LNCaP clone FGC (cell line): ENCODE measurements around the gene UGT1A10.
"Not testable (repeated sequence)": the region's sequence is repeated elsewhere in the genome, so short reads cannot be mapped to it uniquely, and the experiment has no call there.

Experiments
- DNase-seq: peaks from one replicate; pipeline ENCODE4 v3.0.0-alpha.2; 2011; ENCODE audit warnings: low read depth
- H3K4me3 ChIP-seq: 2 replicates; pipeline ENCODE4 v1.5.1; 2011; ENCODE audit warnings: mild to moderate bottlenecking, low read depth, low read length, control low read depth
- CTCF ChIP-seq: IDR thresholded peaks from 2 replicates; pipeline ENCODE4 v1.5.1; 2012; ENCODE audit warnings: mild to moderate bottlenecking; ENCODE audit not compliant: control insufficient read depth, insufficient read depth; ENCODE audit errors: extremely low read depth

Gene UGT1A10

GRCh38 chr2:233636306-233636705 lies at the start of gene UGT1A10:
Gene UGT1A10, plus strand, starts transcription at chr2:233636448. Its CDS starts 75 bp downstream, at chr2:233636523.
- not testable (repeated sequence) for H3K4me3 ChIP-seq, DNase-seq

GRCh38 chr2:233588400-233588799 lies 47.8 kb upstream of the UGT1A10 start:
- no peak overlapping the region for H3K4me3 ChIP-seq
- DNase-seq, result no peak
- TF ChIP-seq CTCF, result no peak

GRCh38 chr2:233592706-233593105 lies 43.5 kb upstream of the UGT1A10 start:
- not testable (repeated sequence) for DNase-seq, H3K4me3 ChIP-seq

DNA sequence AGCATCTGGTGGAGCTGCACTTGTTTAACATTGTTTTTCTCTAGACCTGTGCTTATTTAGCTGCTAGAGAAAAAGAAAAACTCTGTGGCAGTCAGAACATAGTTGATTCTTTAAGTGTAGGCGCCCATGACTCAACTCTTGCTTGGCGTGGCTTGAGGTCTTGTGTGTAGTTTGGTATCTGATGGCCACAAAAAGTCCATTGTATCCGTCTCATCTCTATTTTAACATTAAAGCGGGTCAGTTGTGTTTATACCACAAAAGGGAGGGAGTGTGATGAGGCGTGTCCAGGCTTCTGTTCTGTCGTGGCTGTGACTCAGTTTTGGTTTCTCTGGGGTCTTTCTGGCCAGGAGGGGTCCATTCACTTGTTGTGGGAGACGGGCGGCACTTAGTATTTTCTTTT lies 43.0 kb upstream of the UGT1A10 start:
- no peak overlapping the region for H3K4me3 ChIP-seq
- DNase-seq, result no peak
- no peak for TF ChIP-seq CTCF

DNA sequence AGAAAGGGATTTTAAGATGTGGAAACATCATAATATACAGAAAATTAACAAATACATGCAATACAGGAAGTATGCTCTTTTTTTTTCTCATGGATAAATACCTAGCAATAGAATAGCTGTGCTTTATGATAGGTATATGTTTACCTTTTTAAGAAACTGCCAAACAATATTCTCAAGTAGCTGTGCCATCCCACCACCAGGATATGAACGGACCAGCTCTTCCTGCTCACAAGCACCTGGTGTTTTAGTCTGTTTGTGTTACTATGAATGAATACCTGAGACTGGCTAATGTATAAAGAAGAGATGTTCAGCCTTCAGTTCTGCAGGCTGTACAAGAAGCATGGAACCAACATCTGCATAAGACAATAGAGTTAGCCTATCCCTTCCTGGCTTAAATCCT lies 38.7 kb upstream of the UGT1A10 start:
- no peak for TF ChIP-seq CTCF
- no peak overlapping the region for H3K4me3 ChIP-seq
- DNase-seq, result peak; percentile 76

DNA sequence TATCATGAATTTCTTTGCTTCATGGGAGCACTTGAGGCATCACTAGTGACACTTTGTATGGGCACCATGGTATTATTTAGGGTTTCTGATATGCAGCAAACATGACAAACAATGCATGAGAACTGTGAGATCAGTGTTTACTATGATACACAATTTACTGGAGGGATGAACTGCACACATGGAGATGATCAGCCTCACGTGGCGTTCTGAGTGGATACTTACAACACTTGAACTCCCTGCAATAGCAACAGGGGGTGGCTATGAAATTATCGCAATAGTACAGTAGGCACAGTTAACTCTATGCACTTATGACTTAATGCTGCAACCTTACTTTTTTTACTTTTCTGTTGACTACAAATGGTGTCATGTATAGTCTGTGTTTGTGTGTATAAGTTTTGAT lies 37.3 kb upstream of the UGT1A10 start:
- TF ChIP-seq CTCF, result no peak
- no peak overlapping the region for H3K4me3 ChIP-seq
- no peak for DNase-seq

DNA sequence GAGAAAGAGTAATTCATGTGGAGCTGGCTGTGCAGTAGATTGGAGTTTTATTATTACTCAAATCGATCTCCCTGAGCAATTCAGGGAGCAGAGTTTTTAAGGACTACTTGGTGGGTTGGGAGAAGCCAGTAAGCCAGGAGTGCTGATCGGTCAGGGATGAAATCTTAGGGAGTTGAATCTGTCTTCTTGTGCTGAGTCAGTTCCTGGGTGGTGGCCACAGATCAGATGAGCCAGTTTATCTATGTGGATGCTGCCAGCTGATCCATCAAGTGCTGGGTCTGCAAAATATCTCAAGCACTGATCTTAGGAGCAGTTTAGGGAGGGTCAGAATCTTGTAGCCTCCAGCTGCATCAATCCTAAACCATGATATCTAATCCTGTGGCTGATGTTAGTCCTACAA lies 35.9 kb upstream of the UGT1A10 start:
- DNase-seq, result no peak
- TF ChIP-seq CTCF, result no peak
- H3K4me3 ChIP-seq, result no peak overlapping the region

DNA sequence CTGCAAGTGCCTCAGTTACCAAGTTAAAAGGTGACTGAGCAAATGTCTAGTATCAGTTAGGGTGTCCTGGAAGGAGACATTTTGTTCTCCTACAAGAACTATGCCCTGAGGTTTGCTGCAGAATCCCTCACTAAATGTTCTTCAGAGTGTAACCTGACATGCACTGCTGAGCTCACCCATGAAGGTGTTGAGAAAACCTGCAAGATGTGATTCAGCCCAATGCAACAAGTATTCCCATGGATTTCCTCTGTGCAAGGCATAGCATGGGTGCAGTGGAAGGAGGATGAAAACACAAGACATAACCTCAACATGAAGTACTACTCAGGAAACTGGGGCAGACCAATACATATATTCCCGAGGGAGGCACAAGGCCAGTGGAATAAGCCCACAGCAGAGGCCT lies 34.2 kb upstream of the UGT1A10 start:
- TF ChIP-seq CTCF, result no peak
- DNase-seq, result no peak
- H3K4me3 ChIP-seq, result no peak overlapping the region
